ENCODE measurements around the gene ANKH.

GRCh38 chr5:14693070-14693469, 178.5 kb downstream of the ANKH start:
- TF ChIP-seq, protein P1, sequence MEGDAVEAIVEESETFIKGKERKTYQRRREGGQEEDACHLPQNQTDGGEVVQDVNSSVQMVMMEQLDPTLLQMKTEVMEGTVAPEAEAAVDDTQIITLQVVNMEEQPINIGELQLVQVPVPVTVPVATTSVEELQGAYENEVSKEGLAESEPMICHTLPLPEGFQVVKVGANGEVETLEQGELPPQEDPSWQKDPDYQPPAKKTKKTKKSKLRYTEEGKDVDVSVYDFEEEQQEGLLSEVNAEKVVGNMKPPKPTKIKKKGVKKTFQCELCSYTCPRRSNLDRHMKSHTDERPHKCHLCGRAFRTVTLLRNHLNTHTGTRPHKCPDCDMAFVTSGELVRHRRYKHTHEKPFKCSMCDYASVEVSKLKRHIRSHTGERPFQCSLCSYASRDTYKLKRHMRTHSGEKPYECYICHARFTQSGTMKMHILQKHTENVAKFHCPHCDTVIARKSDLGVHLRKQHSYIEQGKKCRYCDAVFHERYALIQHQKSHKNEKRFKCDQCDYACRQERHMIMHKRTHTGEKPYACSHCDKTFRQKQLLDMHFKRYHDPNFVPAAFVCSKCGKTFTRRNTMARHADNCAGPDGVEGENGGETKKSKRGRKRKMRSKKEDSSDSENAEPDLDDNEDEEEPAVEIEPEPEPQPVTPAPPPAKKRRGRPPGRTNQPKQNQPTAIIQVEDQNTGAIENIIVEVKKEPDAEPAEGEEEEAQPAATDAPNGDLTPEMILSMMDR (IDR thresholded peaks at IDR 0.05) = no peak
- no peak for TF ChIP-seq EZH2phosphoT487 (IDR thresholded peaks at IDR 0.05)
- no peak for TF ChIP-seq EZH2 (IDR thresholded peaks at IDR 0.05)

Data from neural progenitor cell (in vitro differentiated cells).